Muscle layer of colon (tissue), 2 donors: ENCODE results near the gene PRKD1.

Experiments used
- H3K27ac ChIP-seq: one replicate; pipeline ENCODE4 v1.7.0; 2013; ENCODE audit warnings: low read depth, mild to moderate bottlenecking, low read length, moderate library complexity
- H3K27me3 ChIP-seq, 2 donors: one replicate each; pipeline ENCODE4 v1.7.0; 2013; ENCODE audit warnings: low read length in 2 of 2, mild to moderate bottlenecking in 2 of 2; ENCODE audit not compliant: insufficient read depth in 2 of 2, control insufficient read depth in 1 of 2
- H3K36me3 ChIP-seq: one replicate; pipeline ENCODE4 v1.7.0; 2013; ENCODE audit warnings: mild to moderate bottlenecking, low read length; ENCODE audit not compliant: insufficient read depth
- H3K4me1 ChIP-seq: one replicate; pipeline ENCODE4 v1.7.0; 2013; ENCODE audit warnings: mild to moderate bottlenecking, low read length; ENCODE audit not compliant: insufficient read depth
- H3K4me3 ChIP-seq, 2 donors: one replicate each; pipeline ENCODE4 v1.7.0; 2013; ENCODE audit warnings: low read length in 2 of 2, low read depth in 1 of 2, mild to moderate bottlenecking in 1 of 2, moderate library complexity in 1 of 2
- H3K9ac ChIP-seq: one replicate; pipeline ENCODE4 v1.7.0; 2013; ENCODE audit warnings: low read length
- H3K9me3 ChIP-seq: one replicate; pipeline ENCODE4 v1.7.0; 2013; ENCODE audit warnings: mild to moderate bottlenecking, low read length
- donor health status: abdominal sarcoma.
- donor health status: Adenocarcinoma of cecum.

The PRKD1 gene

DNA sequence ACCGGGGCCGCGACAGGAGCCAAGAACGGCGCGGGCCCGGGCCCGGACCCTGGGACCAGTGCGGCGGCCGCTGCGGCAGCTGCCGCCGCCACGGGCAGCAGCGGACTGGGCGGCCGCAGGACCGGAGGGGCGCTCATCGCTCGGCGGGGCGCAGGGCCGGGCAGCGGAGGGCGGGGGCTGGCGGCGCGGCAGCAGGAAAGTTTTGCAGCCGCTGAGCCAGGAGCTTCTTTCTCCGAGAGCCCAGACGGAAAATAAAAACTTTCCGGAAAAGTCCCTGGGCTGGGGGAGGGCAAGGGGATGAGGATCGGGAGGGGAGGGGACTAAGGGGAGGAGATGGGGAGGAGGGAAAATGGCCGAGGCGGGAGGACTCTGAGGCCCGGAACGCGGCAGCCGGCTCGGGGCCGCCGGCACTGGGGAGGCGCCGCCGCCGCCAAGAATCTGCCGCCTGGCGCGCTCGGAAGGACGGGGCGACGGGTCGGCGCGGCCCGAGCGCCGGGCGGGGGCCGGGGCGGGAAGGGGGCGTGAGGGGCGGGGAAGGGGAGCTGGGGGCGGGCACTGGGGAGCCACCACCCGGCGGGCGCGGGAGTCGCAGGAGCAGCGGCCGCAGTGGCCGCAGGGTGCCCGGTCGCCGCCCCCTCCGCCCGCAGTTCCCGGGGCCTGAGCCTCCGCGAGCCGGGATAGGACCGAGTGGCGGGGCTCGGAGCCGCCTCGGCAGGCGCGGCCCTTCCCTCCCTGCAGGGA is at the start of gene PRKD1:
Gene PRKD1 (minus strand): TSS at position 472 of the 741 bp plus-strand sequence.
- H3K9ac ChIP-seq = peak within 1 kb of the TSS; percentile 70
- peak within 1 kb of the TSS; percentile 78 to 85 for H3K4me3 ChIP-seq
- H3K27me3 ChIP-seq = no peaks in the 10 kb centered on the region
- no peaks in the 10 kb centered on the region for H3K9me3 ChIP-seq
- no peaks in the 10 kb centered on the region for H3K36me3 ChIP-seq
- H3K4me1 ChIP-seq = peaks cover 18% of the 10 kb centered on the region
- peak within 1 kb of the TSS; percentile 61 for H3K27ac ChIP-seq

DNA sequence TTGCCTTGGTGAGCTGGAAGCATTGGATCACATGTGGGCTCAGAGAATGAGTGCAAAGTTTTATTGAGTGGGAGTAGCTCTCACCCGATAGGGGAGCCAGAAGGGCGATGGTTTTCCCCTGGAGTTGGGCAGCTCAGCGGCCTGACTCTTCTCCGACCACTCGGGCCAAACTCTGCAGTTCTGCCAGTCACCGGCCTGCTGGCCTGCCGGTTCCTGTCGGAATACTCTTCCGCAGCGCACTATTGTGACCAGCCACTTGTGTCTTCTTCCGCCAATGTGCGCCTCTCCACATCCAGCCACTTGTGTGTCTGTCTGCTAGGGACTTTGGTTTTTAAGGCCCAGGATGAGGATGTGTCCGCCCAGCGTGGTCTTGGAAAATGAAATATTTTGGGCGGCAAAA is 43.5 kb upstream of the PRKD1 start:
- no peaks in the 10 kb centered on the region for H3K4me1 ChIP-seq
- no peaks in the 10 kb centered on the region for H3K9me3 ChIP-seq
- no peaks in the 10 kb centered on the region for H3K36me3 ChIP-seq
- H3K27ac ChIP-seq = no peak overlapping the region
- no peak overlapping the region for H3K9ac ChIP-seq
- H3K4me3 ChIP-seq = no peak overlapping the region
- no peaks in the 10 kb centered on the region for H3K27me3 ChIP-seq

DNA sequence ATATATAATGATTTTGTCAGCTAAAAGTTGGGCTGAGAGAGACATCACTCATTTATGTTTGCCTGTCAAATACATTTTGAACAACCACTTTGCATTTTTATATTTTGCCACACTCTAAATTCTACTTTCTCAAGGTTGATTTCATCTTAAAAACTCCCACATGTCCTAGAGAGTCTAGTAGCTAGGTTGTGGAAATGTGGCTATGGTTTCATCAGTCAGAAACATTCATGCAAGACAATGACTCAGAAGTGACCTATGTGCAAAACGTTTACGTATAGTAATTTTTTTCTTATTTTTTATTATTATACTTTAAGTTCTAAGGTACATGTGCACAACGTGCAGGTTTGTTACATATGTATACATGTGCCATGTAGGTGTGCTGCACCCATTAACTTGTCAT is 27.4 kb upstream of the PRKD1 start:
- Histone ChIP-seq H3K9me3 (no peaks in the 10 kb centered on the region), H3K4me3 (no peak overlapping the region), H3K36me3 (no peaks in the 10 kb centered on the region), H3K27ac (no peak overlapping the region), H3K4me1 (no peaks in the 10 kb centered on the region), H3K9ac (no peak overlapping the region), H3K27me3 (no peaks in the 10 kb centered on the region)

DNA sequence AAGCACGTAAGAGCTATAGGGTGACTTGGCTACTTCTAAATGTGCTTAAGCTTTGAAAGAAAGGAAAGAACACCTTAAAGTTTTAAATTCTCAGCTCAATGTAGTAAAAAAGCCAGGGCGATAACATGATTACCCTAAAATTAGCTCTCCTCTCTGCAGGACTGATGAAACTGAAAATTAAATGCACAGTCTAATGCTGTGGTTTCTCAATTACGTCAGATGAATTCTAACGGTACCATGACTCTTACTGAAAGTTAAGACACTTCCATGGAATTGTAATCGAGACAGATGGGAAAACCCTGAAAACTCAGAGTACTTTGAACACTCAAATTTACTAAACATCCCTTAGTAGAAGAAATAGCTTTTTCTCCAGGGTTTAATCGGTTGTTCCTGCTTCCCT is 25.9 kb upstream of the PRKD1 start:
- Histone ChIP-seq H3K4me1 (no peaks in the 10 kb centered on the region), H3K4me3 (no peak overlapping the region), H3K27ac (no peak overlapping the region), H3K9me3 (no peaks in the 10 kb centered on the region), H3K9ac (no peak overlapping the region), H3K27me3 (no peaks in the 10 kb centered on the region), H3K36me3 (no peaks in the 10 kb centered on the region)

DNA sequence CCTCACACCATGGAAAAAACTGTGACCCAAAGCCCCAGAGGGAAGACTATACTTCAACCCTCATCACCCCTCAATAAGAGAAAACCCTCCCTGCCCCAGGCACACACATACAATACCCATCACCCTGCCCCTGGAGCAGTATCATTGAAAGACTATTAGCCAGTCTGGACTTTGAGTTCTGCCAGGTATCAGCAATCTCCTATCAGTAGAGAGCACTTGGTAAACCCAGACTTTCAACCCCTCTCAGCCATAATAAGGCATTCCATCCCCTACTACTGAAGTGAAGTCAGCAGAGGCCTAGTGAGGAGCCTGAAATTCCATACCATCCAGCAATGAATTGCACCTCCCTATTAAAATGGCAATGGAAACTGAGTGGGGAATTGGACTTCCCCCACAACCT is 16.4 kb upstream of the PRKD1 start:
- Histone ChIP-seq H3K27me3 (no peaks in the 10 kb centered on the region), H3K36me3 (no peaks in the 10 kb centered on the region), H3K9ac (no peak overlapping the region), H3K9me3 (no peaks in the 10 kb centered on the region), H3K4me1 (no peaks in the 10 kb centered on the region), H3K27ac (no peak overlapping the region), H3K4me3 (no peak overlapping the region)

DNA sequence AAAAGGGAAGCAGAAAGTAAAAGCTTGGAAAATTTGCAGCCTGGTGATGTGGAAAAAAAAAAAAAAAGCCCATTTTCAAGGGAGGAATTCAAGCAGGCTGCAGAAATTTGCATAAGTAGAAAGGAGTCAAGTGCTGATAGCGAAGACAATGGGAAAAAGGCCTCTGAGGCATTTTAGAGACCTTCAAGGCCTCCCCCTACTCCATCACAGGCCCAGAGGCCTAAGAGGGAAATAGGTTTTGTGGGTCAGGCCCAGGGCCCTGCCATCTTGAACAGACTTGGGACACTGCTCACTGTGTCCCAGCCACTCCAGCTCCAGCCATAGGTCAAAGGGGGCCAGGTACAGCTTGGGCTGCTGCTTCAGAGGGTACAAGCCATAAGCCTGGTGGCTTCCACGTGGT is 13.8 kb upstream of the PRKD1 start:
- H3K27me3 ChIP-seq = no peaks in the 10 kb centered on the region
- no peaks in the 10 kb centered on the region for H3K4me1 ChIP-seq
- H3K27ac ChIP-seq = no peak overlapping the region

DNA sequence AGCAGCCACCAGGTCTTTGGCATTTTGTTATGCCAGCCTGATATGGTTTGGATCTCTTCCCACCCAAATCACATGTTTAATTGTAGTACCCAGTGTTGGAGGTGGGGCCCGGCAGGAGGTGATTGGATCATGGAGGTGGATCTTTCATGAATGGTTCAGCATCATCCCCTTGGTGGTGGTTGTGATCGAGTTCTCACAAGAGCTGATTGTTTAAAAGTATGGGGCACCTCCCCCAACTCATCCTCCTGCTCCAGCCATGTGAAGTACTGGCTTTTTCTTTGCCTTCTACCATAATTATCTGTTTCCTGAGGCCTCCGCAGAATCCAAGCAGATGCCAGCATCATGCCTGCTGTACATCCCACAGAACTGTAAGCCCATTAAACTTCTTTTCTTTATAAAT is 12.8 kb upstream of the PRKD1 start:
- no peak overlapping the region for H3K27ac ChIP-seq
- H3K36me3 ChIP-seq = no peaks in the 10 kb centered on the region
- H3K27me3 ChIP-seq = no peaks in the 10 kb centered on the region
- no peaks in the 10 kb centered on the region for H3K9me3 ChIP-seq
- no peak overlapping the region for H3K9ac ChIP-seq
- no peak overlapping the region for H3K4me3 ChIP-seq
- no peaks in the 10 kb centered on the region for H3K4me1 ChIP-seq

More for the DNA sequence above, 13.8 kb upstream of the PRKD1 start:
- no peaks in the 10 kb centered on the region for H3K36me3 ChIP-seq
- no peaks in the 10 kb centered on the region for H3K9me3 ChIP-seq
- no peak overlapping the region for H3K9ac ChIP-seq
- H3K4me3 ChIP-seq = no peak overlapping the region

DNA sequence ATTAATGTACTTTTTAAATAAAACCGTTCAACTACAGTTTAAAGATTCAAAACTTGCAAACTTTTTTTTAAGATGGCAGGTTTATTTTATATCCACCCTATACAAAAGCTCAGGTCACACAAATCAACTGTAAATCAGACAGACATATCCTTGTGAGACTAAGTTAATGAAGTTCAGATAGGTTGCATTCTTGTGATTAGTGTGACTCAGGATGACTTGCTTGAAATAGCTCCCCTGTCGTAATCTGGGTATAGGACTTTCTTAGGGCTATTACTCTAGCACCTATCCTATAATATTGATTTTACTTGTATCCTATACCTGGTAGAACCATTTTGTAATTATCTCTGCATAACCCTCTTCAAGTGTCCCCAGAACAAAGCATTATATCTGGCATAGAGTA is 9.5 kb upstream of the PRKD1 start:
- no peak overlapping the region for H3K27ac ChIP-seq

DNA sequence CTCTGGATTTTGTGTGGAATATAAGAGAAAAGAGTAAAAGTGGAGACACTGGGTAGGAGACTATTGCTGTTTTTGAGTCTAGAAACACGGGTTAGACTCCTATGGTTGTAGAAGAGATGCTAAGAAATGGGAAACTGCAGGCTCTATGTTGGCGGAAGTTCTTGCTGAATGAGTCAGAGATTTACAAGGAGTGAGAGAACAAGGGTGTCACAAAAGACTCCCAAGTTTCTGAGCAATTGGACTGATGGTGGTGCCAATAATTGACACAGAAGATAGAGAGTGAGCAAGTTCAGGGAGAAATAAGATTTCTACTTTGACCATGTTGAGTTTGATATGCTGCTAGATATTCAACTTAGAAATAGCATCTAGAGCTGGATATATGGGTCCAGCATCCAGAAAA is 2.6 kb upstream of the PRKD1 start:
- Histone ChIP-seq H3K36me3 (no peaks in the 10 kb centered on the region), H3K27me3 (no peaks in the 10 kb centered on the region), H3K27ac (no peak overlapping the region)

More for the DNA sequence above, 9.5 kb upstream of the PRKD1 start:
- Histone ChIP-seq H3K9me3 (no peaks in the 10 kb centered on the region), H3K27me3 (no peaks in the 10 kb centered on the region), H3K4me3 (no peak overlapping the region), H3K9ac (no peak overlapping the region), H3K36me3 (no peaks in the 10 kb centered on the region), H3K4me1 (no peaks in the 10 kb centered on the region)

DNA sequence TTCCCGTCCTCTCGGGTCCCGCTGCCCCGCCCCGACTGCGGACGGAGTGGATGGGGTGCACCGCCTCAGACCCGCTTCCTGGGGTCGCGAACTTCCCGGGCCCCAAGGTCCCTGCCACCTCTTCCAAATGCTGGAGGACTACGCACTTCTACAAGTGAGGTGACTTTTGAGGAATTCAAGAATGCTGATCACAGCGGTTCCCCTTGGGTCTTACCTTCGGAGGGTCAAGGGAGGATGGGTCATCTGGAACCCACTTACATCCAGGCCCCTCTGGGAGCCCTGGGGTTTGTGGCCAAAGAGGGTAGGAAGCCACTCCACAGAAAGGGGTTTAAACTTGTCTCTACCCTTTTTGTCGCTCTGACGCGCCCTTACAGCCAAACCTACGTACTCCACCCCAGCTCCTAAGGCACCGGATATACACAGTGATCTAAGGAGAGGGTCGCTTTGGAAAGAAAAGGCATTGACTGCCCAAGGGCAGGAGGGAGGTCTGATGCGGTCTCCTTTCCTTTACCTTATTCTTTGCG is 532 bp upstream of the PRKD1 start:
- H3K27me3 ChIP-seq = no peaks in the 10 kb centered on the region
- H3K9me3 ChIP-seq = no peaks in the 10 kb centered on the region
- peak overlapping the region; percentile 0 for H3K27ac ChIP-seq
- H3K36me3 ChIP-seq = no peaks in the 10 kb centered on the region
- H3K4me1 ChIP-seq = peaks cover 18% of the 10 kb centered on the region
- H3K9ac ChIP-seq = no peak overlapping the region
- H3K4me3 ChIP-seq = peak overlapping the region in 1 of 2 donors; percentile 6

More for the DNA sequence above, 2.6 kb upstream of the PRKD1 start:
- Histone ChIP-seq H3K4me1 (peaks cover 14% of the 10 kb centered on the region), H3K9ac (no peak overlapping the region), H3K4me3 (no peak overlapping the region), H3K9me3 (no peaks in the 10 kb centered on the region)

DNA sequence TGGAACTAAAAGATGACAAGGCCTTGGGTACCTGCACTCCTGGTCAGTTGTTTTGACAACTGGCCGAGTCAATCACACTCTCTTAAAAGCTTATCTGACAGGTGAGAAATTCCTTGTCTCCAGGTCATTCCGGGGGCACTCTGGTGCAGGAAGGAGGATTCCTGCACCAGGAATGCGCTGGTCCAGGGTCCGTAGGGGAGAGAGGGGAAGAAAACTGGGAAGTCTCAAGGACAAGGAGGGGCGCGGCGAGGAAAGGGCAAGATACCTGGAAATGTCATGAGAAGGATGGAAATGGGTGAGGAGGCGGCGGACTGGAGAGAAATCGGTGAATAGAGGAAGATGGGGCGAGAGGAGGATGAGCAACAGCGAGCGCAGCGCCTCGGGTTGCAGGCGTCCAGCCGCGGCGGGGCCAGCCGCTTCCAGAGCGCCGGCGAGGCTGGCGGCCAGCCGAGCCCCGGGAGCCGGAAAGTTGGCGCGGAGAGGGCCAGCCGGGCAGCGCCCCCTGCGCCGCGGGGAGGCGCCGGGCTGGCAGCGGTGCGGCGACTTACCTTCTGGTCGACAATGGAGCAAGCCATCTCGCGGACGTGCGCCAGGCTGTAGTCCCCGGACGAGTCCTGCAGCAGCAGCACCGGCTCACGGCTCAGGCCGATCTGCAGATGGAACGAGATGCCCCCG is 809 bp downstream of the PRKD1 start:
- peak overlapping the region; percentile 70 for H3K9ac ChIP-seq
- no peaks in the 10 kb centered on the region for H3K9me3 ChIP-seq
- no peaks in the 10 kb centered on the region for H3K27me3 ChIP-seq

More for the DNA sequence above, 809 bp downstream of the PRKD1 start:
- Histone ChIP-seq H3K4me3 (peak overlapping the region; percentile 78 to 85), H3K27ac (peak overlapping the region; percentile 61), H3K36me3 (no peaks in the 10 kb centered on the region), H3K4me1 (peaks cover 18% of the 10 kb centered on the region)
